Glomerular visceral epithelial cell (primary cell): ENCODE results near the gene SCN5A.

ENCODE experiments used
- DNase-seq: peaks from one replicate; pipeline ENCODE4 v3.0.0-alpha.2; 2016; ENCODE audit errors: extremely low spot score

The SCN5A gene

GRCh38 chr3:38649500-38650247 is at the start of gene SCN5A:
Gene SCN5A, minus strand, starts transcription at chr3:38649687. Its CDS starts 16,380 bp downstream, at chr3:38633307.
- peak; percentile 51 for DNase-seq

- no peak for DNase-seq
Measured at GRCh38 chr3:38698760-38699159, 49.3 kb upstream of the SCN5A start.

GRCh38 chr3:38698061-38698460 is 48.6 kb upstream of the SCN5A start:
- DNase-seq, result no peak

GRCh38 chr3:38696034-38696433 is 46.5 kb upstream of the SCN5A start:
- DNase-seq, result no peak

GRCh38 chr3:38690185-38690584 is 40.7 kb upstream of the SCN5A start:
- DNase-seq, result no peak

GRCh38 chr3:38689774-38690173 is 40.3 kb upstream of the SCN5A start:
- no peak for DNase-seq

- no peak for DNase-seq
Measured at GRCh38 chr3:38689346-38689745, 39.9 kb upstream of the SCN5A start.

GRCh38 chr3:38687321-38687720 is 37.8 kb upstream of the SCN5A start:
- DNase-seq, result no peak

GRCh38 chr3:38684546-38684945 is 35.1 kb upstream of the SCN5A start:
- DNase-seq, result no peak

GRCh38 chr3:38669668-38670067 is 20.2 kb upstream of the SCN5A start:
- no peak for DNase-seq

- peak; percentile 39 for DNase-seq
Measured at GRCh38 chr3:38662544-38662943, 13.1 kb upstream of the SCN5A start.

GRCh38 chr3:38658841-38659240 is 9.4 kb upstream of the SCN5A start:
- DNase-seq, result no peak

GRCh38 chr3:38657369-38657768 is 7.9 kb upstream of the SCN5A start:
- no peak for DNase-seq

GRCh38 chr3:38655708-38656300 is 6.3 kb upstream of the SCN5A start:
- DNase-seq, result peak; percentile 40

- DNase-seq, result no peak
Measured at GRCh38 chr3:38653685-38654537, 4.4 kb upstream of the SCN5A start.

- DNase-seq, result no peak
Measured at GRCh38 chr3:38652934-38653333, 3.4 kb upstream of the SCN5A start.

GRCh38 chr3:38651153-38651789 is 1.8 kb upstream of the SCN5A start:
- peak; percentile 55 for DNase-seq

GRCh38 chr3:38650248-38650951 is 913 bp upstream of the SCN5A start:
- DNase-seq, result no peak

GRCh38 chr3:38648659-38649499 is 608 bp downstream of the SCN5A start:
- no peak for DNase-seq

GRCh38 chr3:38648024-38648658 is 1.3 kb downstream of the SCN5A start:
- DNase-seq, result no peak
